ENCODE results near the gene NEK1. TPM values are rescaled to one million over a fixed set of nuclear protein-coding genes. Genes with fewer than 3 reads are reported as not detected.

The NEK1 gene
- total RNA-seq, 1 donor from 2014 or later = 13.0 TPM

DNA sequence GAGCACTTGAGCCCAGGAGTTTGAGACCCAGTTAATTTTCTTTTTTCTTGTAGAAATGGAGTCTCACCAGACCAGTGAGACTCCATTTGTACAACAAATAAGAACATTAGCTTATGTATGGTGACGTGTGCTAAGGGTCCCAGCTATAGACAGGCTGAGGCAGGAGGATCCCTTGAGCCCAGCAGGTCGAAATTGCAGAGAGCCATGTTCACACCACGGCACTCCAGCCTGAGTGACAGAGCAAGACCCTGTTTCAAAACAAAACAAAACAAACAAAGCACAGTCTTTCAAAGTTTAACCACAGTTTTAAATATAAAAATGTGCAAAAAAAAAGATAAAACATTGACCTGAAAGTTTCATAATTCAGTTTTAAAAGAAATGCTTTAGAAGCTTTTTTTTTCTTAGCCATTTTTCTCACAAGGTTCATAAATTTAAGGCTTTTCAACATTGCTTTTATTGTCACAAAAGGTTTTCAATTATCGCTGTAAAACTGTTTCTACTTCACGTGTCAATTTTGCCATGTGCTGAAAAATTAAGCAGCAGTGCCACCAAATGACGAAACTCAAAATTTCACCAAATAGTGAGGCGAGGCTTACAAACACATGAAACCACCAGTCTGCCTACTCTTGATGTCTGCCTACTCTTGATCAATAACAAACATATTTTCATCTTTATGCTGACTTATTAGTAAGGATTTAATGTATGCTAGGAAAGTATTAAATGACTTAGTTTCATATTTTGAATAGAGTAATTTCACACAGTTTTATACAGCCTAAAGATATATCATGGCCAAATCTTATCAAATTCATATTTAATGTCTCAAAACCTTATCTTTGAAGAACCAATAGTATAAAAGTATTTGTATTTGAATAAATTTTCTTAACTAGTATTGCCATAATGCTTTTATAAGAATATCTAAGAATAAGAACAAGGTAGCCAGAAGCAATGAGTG is 126.3 kb downstream of the NEK1 start:
- Histone ChIP-seq H3K4me2 (ENCODE audit: low read length) (peak overlapping the region; percentile 39), H3K9me3 (ENCODE audit: insufficient read depth, low read depth, low read length) (no peaks in the 10 kb centered on the region), H3K4me3 (ENCODE audit: insufficient read depth, low read depth, low read length) (no peak overlapping the region), H3K79me2 (ENCODE audit: insufficient read depth, low read length) (no peaks in the 10 kb centered on the region), H3K4me1 (ENCODE audit: insufficient read depth, low read length) (peaks cover 2% of the 10 kb centered on the region), H2AFZ (ENCODE audit: low read depth, low read length) (no peak overlapping the region), H3K9ac (ENCODE audit: low read length) (peak overlapping the region; percentile 17), H3K36me3 (ENCODE audit: insufficient read depth, low read length) (no peaks in the 10 kb centered on the region), H3K27me3 (ENCODE audit: insufficient read depth, low read length) (no peaks in the 10 kb centered on the region), H4K20me1 (ENCODE audit: insufficient read depth, low read length) (no peaks in the 10 kb centered on the region), H3K27ac (ENCODE audit: low read depth, low read length) (no peak overlapping the region)
- Mint-ChIP-seq H3K27ac (ENCODE audit: unreplicated experiment) (no peak overlapping the region), H3K4me1 (ENCODE audit: low read depth, unreplicated experiment) (no peaks in the 10 kb centered on the region), H3K27me3 (ENCODE audit: low read depth, unreplicated experiment) (no peaks in the 10 kb centered on the region), H3K9me3 (ENCODE audit: unreplicated experiment) (peaks cover 5% of the 10 kb centered on the region), H3K36me3 (ENCODE audit: low read depth, unreplicated experiment) (peaks cover 22% of the 10 kb centered on the region), H3K4me3 (ENCODE audit: unreplicated experiment) (no peak overlapping the region)
- TF ChIP-seq, protein P1, sequence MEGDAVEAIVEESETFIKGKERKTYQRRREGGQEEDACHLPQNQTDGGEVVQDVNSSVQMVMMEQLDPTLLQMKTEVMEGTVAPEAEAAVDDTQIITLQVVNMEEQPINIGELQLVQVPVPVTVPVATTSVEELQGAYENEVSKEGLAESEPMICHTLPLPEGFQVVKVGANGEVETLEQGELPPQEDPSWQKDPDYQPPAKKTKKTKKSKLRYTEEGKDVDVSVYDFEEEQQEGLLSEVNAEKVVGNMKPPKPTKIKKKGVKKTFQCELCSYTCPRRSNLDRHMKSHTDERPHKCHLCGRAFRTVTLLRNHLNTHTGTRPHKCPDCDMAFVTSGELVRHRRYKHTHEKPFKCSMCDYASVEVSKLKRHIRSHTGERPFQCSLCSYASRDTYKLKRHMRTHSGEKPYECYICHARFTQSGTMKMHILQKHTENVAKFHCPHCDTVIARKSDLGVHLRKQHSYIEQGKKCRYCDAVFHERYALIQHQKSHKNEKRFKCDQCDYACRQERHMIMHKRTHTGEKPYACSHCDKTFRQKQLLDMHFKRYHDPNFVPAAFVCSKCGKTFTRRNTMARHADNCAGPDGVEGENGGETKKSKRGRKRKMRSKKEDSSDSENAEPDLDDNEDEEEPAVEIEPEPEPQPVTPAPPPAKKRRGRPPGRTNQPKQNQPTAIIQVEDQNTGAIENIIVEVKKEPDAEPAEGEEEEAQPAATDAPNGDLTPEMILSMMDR (IDR thresholded peaks at IDR 0.05; ENCODE audit: insufficient read depth, low read depth, low read length) = peak; percentile 72
- TF ChIP-seq EZH2 (IDR thresholded peaks at IDR 0.05; ENCODE audit: insufficient read depth, low read length) = no peak
- DNase-seq (ENCODE audit: low read depth) (peak; percentile 42), FAIRE-seq (peak; percentile 73)

DNA sequence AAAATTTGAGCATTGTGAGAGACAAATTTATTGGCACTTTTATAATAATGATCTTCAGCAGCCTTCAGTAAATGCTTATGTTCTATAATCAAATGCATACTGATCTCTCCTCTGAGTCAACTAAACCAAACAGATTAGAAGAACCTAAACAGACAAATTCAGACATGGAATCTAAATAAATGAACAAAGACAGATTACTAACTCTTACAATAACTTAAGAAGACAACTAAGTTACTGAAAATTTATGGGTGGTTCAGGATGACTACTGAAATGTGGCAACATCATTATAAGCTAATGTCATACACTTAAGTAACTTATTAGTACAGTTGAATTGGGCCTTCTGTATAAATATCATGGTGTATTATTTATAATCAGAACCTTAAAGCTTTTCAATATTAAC is 127.3 kb downstream of the NEK1 start:
- no peak overlapping the region for H3K9ac ChIP-seq (ENCODE audit: low read length)

More for the DNA sequence above, 127.3 kb downstream of the NEK1 start:
- Histone ChIP-seq H3K36me3 (ENCODE audit: insufficient read depth, low read length) (no peaks in the 10 kb centered on the region), H3K27ac (ENCODE audit: low read depth, low read length) (no peak overlapping the region), H3K27me3 (ENCODE audit: insufficient read depth, low read length) (no peaks in the 10 kb centered on the region), H3K4me1 (ENCODE audit: insufficient read depth, low read length) (peaks cover 2% of the 10 kb centered on the region), H2AFZ (ENCODE audit: low read depth, low read length) (no peak overlapping the region), H4K20me1 (ENCODE audit: insufficient read depth, low read length) (no peaks in the 10 kb centered on the region), H3K4me2 (ENCODE audit: low read length) (no peak overlapping the region), H3K4me3 (ENCODE audit: insufficient read depth, low read depth, low read length) (no peak overlapping the region), H3K9me3 (ENCODE audit: insufficient read depth, low read depth, low read length) (no peaks in the 10 kb centered on the region), H3K79me2 (ENCODE audit: insufficient read depth, low read length) (no peaks in the 10 kb centered on the region)
- Mint-ChIP-seq H3K9me3 (ENCODE audit: unreplicated experiment) (peaks cover 3% of the 10 kb centered on the region), H3K36me3 (ENCODE audit: low read depth, unreplicated experiment) (peaks cover 20% of the 10 kb centered on the region), H3K27ac (ENCODE audit: unreplicated experiment) (no peak overlapping the region), H3K4me3 (ENCODE audit: unreplicated experiment) (no peak overlapping the region), H3K27me3 (ENCODE audit: low read depth, unreplicated experiment) (no peaks in the 10 kb centered on the region), H3K4me1 (ENCODE audit: low read depth, unreplicated experiment) (no peaks in the 10 kb centered on the region)
- FAIRE-seq (peak; percentile 34), DNase-seq (ENCODE audit: low read depth) (peak; percentile 43)
- TF ChIP-seq EZH2 (IDR thresholded peaks at IDR 0.05; ENCODE audit: insufficient read depth, low read length) = no peak
- TF ChIP-seq, protein P1 (IDR thresholded peaks at IDR 0.05; ENCODE audit: insufficient read depth, low read depth, low read length) = no peak

Data from astrocyte (in vitro differentiated cells and primary cell).